ENCODE data around the gene ZMYM2. TPM values are rescaled to one million over a fixed set of nuclear protein-coding genes. Genes with fewer than 3 reads are reported as not detected.

Gene ZMYM2
- total RNA-seq, 1 donor from 2014 or later, result 303 TPM

DNA sequence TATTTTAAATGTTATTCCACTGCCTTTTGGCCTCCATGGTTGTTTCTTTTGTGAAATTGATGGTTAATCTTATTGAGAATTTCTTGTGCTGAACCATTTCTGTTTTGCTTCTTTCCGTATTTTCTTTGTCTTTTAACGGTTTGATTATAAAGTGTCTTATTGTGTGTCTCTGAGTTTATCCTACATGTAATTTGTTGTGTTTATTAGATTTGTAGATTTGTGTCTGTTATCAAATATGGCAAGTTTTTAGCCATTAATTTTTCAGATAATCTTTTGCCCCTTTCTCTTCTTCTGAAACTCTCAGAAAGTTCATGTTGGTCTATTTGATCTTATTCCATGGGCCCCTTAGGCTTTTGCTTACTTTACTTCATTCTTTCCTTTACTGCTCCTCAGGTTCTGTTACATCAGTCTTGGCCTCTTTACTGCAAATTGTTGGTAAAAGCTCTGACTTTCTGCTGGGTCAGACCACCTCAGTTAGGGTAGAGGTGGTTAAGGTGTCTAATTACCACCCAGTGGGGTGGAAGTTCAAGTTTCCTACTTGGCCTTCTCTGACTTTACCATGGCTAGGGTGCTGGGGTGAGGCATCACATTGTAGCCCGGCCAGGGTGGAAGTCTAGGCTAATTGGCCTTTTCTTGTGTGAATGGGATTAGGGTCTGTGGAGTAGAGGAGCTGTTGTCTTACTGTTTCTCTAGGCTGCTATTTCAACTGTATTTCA is 58.3 kb downstream of the ZMYM2 start:
- Mint-ChIP-seq H3K4me3 (no peak overlapping the region), H3K9me3 (peaks cover 47% of the 10 kb centered on the region), H3K36me3 (peaks cover 69% of the 10 kb centered on the region), H3K4me1 (no peaks in the 10 kb centered on the region), H3K27ac (no peak overlapping the region), H3K27me3 (ENCODE audit: insufficient read depth, low read depth) (peaks cover 2% of the 10 kb centered on the region)
- Histone ChIP-seq H3K27me3 (no peaks in the 10 kb centered on the region), H4K20me1 (ENCODE audit: low read depth) (peaks cover 48% of the 10 kb centered on the region), H3K36me3 (peaks cover 48% of the 10 kb centered on the region), H2AFZ (replicated peaks) (no peak overlapping the region), H3K79me2 (ENCODE audit: low read depth) (peaks cover 94% of the 10 kb centered on the region), H3F3A (ENCODE audit: low read depth) (peaks cover 30% of the 10 kb centered on the region), H3K27ac (no peak overlapping the region), H3K4me2 (no peak overlapping the region), H3K9me3 (ENCODE audit: low read depth) (peaks cover 14% of the 10 kb centered on the region), H3K4me3 (no peak overlapping the region), H3K9ac (no peak overlapping the region), H3K4me1 (peaks cover 5% of the 10 kb centered on the region)
- DNase-seq (ENCODE audit: low spot score), result no peak
- TF ChIP-seq, protein P1, sequence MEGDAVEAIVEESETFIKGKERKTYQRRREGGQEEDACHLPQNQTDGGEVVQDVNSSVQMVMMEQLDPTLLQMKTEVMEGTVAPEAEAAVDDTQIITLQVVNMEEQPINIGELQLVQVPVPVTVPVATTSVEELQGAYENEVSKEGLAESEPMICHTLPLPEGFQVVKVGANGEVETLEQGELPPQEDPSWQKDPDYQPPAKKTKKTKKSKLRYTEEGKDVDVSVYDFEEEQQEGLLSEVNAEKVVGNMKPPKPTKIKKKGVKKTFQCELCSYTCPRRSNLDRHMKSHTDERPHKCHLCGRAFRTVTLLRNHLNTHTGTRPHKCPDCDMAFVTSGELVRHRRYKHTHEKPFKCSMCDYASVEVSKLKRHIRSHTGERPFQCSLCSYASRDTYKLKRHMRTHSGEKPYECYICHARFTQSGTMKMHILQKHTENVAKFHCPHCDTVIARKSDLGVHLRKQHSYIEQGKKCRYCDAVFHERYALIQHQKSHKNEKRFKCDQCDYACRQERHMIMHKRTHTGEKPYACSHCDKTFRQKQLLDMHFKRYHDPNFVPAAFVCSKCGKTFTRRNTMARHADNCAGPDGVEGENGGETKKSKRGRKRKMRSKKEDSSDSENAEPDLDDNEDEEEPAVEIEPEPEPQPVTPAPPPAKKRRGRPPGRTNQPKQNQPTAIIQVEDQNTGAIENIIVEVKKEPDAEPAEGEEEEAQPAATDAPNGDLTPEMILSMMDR (IDR thresholded peaks at IDR 0.05), result no peak
- no peak for TF ChIP-seq EZH2 (IDR thresholded peaks at IDR 0.05)
- TF ChIP-seq EZH2phosphoT487 (IDR thresholded peaks at IDR 0.05), result no peak

DNA sequence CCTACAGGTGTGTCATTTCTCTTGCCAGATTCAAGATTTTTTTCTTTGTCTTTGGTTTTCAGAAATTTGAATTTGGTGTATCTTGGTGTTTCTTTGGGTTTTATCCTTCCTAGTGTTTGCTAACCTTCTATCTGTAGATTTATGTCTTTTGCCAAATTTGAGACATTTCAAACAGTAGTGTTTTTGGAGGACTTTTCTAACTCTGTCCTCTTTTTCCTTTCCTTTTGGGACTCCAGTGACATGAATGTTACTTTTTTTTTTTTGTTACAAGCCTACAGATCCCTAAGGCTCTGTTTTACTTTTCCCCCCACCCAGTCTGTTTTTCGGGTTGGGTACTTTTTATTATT is 58.8 kb downstream of the ZMYM2 start:
- H3K27ac ChIP-seq, result no peak overlapping the region
- no peak overlapping the region for H3K9ac ChIP-seq
- H3K4me3 ChIP-seq, result no peak overlapping the region
- peaks cover 50% of the 10 kb centered on the region for H3K36me3 ChIP-seq
- H2AFZ ChIP-seq (replicated peaks), result no peak overlapping the region
- no peak for DNase-seq (ENCODE audit: low spot score)
- no peak overlapping the region for H3K27ac Mint-ChIP-seq
- peaks cover 94% of the 10 kb centered on the region for H3K79me2 ChIP-seq (ENCODE audit: low read depth)
- peaks cover 5% of the 10 kb centered on the region for H3K4me1 ChIP-seq
- no peak overlapping the region for H3K4me2 ChIP-seq
- H3K4me3 Mint-ChIP-seq, result no peak overlapping the region
- H3K9me3 ChIP-seq (ENCODE audit: low read depth), result peaks cover 14% of the 10 kb centered on the region
- H3K9me3 Mint-ChIP-seq, result peaks cover 47% of the 10 kb centered on the region
- peaks cover 2% of the 10 kb centered on the region for H3K27me3 Mint-ChIP-seq (ENCODE audit: insufficient read depth, low read depth)
- peaks cover 32% of the 10 kb centered on the region for H3F3A ChIP-seq (ENCODE audit: low read depth)
- no peaks in the 10 kb centered on the region for H3K27me3 ChIP-seq
- H3K4me1 Mint-ChIP-seq, result no peaks in the 10 kb centered on the region
- H3K36me3 Mint-ChIP-seq, result peaks cover 69% of the 10 kb centered on the region
- TF ChIP-seq, protein P1 (IDR thresholded peaks at IDR 0.05), result no peak
- peaks cover 53% of the 10 kb centered on the region for H4K20me1 ChIP-seq (ENCODE audit: low read depth)

DNA sequence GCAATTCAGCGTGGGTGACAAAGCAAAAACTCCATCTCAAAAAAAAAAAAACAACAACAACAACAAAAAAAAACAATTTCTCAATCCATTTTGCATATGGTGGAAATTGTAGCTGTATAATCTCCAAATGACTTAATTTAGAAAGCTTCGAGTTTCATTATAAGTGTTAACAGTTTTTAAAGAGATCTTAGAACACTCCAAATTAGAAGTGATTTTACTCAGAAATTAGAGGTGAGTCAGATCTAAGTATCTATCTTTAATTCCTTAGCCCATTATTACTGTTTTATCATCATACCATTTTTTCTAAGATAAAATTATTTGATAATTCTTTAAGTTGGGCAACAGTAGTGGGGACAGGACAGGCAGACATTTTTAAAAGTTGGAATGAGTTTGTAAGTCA is 60.5 kb downstream of the ZMYM2 start:
- Mint-ChIP-seq H3K4me3 (no peak overlapping the region), H3K27me3 (ENCODE audit: insufficient read depth, low read depth) (peaks cover 2% of the 10 kb centered on the region), H3K4me1 (no peaks in the 10 kb centered on the region), H3K36me3 (peaks cover 54% of the 10 kb centered on the region), H3K9me3 (peaks cover 37% of the 10 kb centered on the region), H3K27ac (no peak overlapping the region)
- Histone ChIP-seq H3K4me3 (no peak overlapping the region), H3F3A (ENCODE audit: low read depth) (peaks cover 39% of the 10 kb centered on the region), H3K27me3 (no peaks in the 10 kb centered on the region), H4K20me1 (ENCODE audit: low read depth) (peaks cover 66% of the 10 kb centered on the region), H3K4me1 (peaks cover 5% of the 10 kb centered on the region), H3K9me3 (ENCODE audit: low read depth) (peaks cover 14% of the 10 kb centered on the region), H3K27ac (no peak overlapping the region), H3K79me2 (ENCODE audit: low read depth) (peaks cover 94% of the 10 kb centered on the region), H2AFZ (replicated peaks) (no peak overlapping the region), H3K4me2 (no peak overlapping the region), H3K36me3 (peaks cover 40% of the 10 kb centered on the region), H3K9ac (no peak overlapping the region)
- no peak for DNase-seq (ENCODE audit: low spot score)
- TF ChIP-seq, protein P1 (IDR thresholded peaks at IDR 0.05), result no peak
- TF ChIP-seq EZH2 (IDR thresholded peaks at IDR 0.05) (no peak), EZH2phosphoT487 (IDR thresholded peaks at IDR 0.05) (no peak)
